ENCODE measurements around the gene ZNF514. TPM values are rescaled to one million over a fixed set of nuclear protein-coding genes. Genes with fewer than 3 reads are reported as not detected.

The ZNF514 gene
- total and polyA plus RNA-seq, 4 donors, result 1.7 to 6.2 (median 3.7) TPM

DNA sequence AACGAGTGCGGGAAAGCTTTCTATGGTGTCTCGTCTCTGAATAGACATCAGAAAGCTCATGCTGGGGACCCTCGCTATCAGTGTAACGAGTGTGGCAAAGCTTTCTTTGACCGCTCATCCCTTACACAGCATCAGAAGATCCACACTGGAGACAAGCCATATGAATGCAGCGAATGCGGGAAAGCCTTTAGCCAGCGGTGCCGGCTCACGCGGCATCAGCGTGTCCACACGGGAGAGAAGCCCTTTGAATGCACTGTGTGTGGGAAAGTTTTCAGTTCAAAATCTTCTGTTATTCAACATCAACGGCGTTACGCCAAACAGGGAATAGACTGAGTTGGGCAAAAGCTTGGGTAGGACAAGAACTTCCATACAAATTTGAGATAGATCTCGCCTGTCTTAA is 22.1 kb upstream of the ZNF514 start:
- Histone ChIP-seq H3K27ac (ENCODE audit: low read depth in 1 of 2, low read length in 2 of 2) (no peak overlapping the region), H3K36me3 (ENCODE audit: control insufficient read depth in 4 of 4, insufficient read depth in 3 of 4, low read depth in 1 of 4, low read length in 3 of 4) (peaks cover 8 to 53% (median 33%) of the 10 kb centered on the region in 4 donors), H3K27me3 (ENCODE audit: control insufficient read depth in 4 of 4, insufficient read depth in 4 of 4, low read length in 3 of 4) (no peaks in the 10 kb centered on the region), H3K4me3 (ENCODE audit: low read depth in 1 of 3, low read length in 3 of 3) (peak overlapping the region in 2 of 3 donors; percentile 1 to 42), H3K9ac (ENCODE audit: low read depth in 1 of 2, low read length in 2 of 2) (no peak overlapping the region), H3K9me3 (ENCODE audit: control insufficient read depth in 4 of 4, low read length in 3 of 4) (peaks cover 11 to 23% (median 19%) of the 10 kb centered on the region in 4 donors), H3K4me1 (ENCODE audit: control insufficient read depth in 4 of 4, insufficient read depth in 4 of 4, low read length in 3 of 4) (no peaks in the 10 kb centered on the region)
- WGBS, result 98% methylated on average over 18 of the region's 18 CpGs
- TF ChIP-seq, protein P1, sequence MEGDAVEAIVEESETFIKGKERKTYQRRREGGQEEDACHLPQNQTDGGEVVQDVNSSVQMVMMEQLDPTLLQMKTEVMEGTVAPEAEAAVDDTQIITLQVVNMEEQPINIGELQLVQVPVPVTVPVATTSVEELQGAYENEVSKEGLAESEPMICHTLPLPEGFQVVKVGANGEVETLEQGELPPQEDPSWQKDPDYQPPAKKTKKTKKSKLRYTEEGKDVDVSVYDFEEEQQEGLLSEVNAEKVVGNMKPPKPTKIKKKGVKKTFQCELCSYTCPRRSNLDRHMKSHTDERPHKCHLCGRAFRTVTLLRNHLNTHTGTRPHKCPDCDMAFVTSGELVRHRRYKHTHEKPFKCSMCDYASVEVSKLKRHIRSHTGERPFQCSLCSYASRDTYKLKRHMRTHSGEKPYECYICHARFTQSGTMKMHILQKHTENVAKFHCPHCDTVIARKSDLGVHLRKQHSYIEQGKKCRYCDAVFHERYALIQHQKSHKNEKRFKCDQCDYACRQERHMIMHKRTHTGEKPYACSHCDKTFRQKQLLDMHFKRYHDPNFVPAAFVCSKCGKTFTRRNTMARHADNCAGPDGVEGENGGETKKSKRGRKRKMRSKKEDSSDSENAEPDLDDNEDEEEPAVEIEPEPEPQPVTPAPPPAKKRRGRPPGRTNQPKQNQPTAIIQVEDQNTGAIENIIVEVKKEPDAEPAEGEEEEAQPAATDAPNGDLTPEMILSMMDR (IDR thresholded peaks at IDR 0.05; ENCODE audit: low read depth, low read length, missing input control), result no peak
- TF ChIP-seq HNF4A (conservative IDR thresholded peaks at IDR 0.05) (no peak), RXRA (IDR thresholded peaks at IDR 0.05) (no peak), EGR1 (IDR thresholded peaks at IDR 0.05; ENCODE audit: low read depth in 2 of 2) (no peak), GABPA (IDR thresholded peaks at IDR 0.05 in 1 of 2, conservative IDR thresholded peaks at IDR 0.05 in 1 of 2) (no peak), HNF4G (IDR thresholded peaks at IDR 0.05) (no peak)
- TF ChIP-seq, protein P2, sequence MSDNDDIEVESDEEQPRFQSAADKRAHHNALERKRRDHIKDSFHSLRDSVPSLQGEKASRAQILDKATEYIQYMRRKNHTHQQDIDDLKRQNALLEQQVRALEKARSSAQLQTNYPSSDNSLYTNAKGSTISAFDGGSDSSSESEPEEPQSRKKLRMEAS (IDR thresholded peaks at IDR 0.05), result no peak
- TF ChIP-seq, protein P3, sequence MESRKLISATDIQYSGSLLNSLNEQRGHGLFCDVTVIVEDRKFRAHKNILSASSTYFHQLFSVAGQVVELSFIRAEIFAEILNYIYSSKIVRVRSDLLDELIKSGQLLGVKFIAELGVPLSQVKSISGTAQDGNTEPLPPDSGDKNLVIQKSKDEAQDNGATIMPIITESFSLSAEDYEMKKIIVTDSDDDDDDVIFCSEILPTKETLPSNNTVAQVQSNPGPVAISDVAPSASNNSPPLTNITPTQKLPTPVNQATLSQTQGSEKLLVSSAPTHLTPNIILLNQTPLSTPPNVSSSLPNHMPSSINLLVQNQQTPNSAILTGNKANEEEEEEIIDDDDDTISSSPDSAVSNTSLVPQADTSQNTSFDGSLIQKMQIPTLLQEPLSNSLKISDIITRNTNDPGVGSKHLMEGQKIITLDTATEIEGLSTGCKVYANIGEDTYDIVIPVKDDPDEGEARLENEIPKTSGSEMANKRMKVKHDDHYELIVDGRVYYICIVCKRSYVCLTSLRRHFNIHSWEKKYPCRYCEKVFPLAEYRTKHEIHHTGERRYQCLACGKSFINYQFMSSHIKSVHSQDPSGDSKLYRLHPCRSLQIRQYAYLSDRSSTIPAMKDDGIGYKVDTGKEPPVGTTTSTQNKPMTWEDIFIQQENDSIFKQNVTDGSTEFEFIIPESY (IDR thresholded peaks at IDR 0.05), result no peak
- TF ChIP-seq, protein P4, sequence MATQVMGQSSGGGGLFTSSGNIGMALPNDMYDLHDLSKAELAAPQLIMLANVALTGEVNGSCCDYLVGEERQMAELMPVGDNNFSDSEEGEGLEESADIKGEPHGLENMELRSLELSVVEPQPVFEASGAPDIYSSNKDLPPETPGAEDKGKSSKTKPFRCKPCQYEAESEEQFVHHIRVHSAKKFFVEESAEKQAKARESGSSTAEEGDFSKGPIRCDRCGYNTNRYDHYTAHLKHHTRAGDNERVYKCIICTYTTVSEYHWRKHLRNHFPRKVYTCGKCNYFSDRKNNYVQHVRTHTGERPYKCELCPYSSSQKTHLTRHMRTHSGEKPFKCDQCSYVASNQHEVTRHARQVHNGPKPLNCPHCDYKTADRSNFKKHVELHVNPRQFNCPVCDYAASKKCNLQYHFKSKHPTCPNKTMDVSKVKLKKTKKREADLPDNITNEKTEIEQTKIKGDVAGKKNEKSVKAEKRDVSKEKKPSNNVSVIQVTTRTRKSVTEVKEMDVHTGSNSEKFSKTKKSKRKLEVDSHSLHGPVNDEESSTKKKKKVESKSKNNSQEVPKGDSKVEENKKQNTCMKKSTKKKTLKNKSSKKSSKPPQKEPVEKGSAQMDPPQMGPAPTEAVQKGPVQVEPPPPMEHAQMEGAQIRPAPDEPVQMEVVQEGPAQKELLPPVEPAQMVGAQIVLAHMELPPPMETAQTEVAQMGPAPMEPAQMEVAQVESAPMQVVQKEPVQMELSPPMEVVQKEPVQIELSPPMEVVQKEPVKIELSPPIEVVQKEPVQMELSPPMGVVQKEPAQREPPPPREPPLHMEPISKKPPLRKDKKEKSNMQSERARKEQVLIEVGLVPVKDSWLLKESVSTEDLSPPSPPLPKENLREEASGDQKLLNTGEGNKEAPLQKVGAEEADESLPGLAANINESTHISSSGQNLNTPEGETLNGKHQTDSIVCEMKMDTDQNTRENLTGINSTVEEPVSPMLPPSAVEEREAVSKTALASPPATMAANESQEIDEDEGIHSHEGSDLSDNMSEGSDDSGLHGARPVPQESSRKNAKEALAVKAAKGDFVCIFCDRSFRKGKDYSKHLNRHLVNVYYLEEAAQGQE (IDR thresholded peaks at IDR 0.05), result no peak
- no peak for DNase-seq (ENCODE audit: low spot score)

DNA sequence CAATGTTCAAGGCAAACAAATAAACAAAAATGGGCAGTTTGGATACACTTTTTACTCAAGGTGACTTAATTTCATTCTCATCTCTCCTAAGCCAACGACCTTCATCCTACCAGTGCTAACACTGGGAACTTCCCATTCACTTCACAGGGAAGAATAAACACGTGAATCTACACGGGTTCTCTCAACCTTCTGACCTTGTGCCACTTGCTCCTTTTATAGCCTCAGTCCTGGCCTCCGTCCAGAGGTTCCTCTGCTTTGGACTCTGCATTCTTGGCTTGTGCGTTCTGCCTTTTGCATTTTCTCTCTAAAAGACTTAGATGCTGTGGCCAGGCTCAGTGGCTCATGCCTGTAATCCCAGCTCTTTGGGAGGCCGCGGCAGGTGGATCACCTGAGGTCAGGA is 19.8 kb upstream of the ZNF514 start:
- Histone ChIP-seq H3K27me3 (ENCODE audit: control insufficient read depth in 4 of 4, insufficient read depth in 4 of 4, low read length in 3 of 4) (no peaks in the 10 kb centered on the region), H3K4me3 (ENCODE audit: low read depth in 1 of 3, low read length in 3 of 3) (no peak overlapping the region), H3K36me3 (ENCODE audit: control insufficient read depth in 4 of 4, insufficient read depth in 3 of 4, low read depth in 1 of 4, low read length in 3 of 4) (peaks cover 8 to 58% (median 33%) of the 10 kb centered on the region in 4 donors), H3K27ac (ENCODE audit: low read depth in 1 of 2, low read length in 2 of 2) (no peak overlapping the region), H3K4me1 (ENCODE audit: control insufficient read depth in 4 of 4, insufficient read depth in 4 of 4, low read length in 3 of 4) (no peaks in the 10 kb centered on the region), H3K9me3 (ENCODE audit: control insufficient read depth in 4 of 4, low read length in 3 of 4) (peaks cover 9 to 23% (median 19%) of the 10 kb centered on the region in 4 donors), H3K9ac (ENCODE audit: low read depth in 1 of 2, low read length in 2 of 2) (no peak overlapping the region)
- DNase-seq (ENCODE audit: low spot score), result no peak
- 63% methylated on average over 7 of the region's 7 CpGs for WGBS
- no peak for TF ChIP-seq HNF4G (IDR thresholded peaks at IDR 0.05)
- TF ChIP-seq, protein P4 (IDR thresholded peaks at IDR 0.05), result no peak
- no peak for TF ChIP-seq FOXA1 (IDR thresholded peaks at IDR 0.05)
- TF ChIP-seq SP1 (IDR thresholded peaks at IDR 0.05), result no peak
- TF ChIP-seq, protein P5, sequence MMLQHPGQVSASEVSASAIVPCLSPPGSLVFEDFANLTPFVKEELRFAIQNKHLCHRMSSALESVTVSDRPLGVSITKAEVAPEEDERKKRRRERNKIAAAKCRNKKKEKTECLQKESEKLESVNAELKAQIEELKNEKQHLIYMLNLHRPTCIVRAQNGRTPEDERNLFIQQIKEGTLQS (IDR thresholded peaks at IDR 0.05), result no peak
- TF ChIP-seq JUND (IDR thresholded peaks at IDR 0.05), result no peak
- TF ChIP-seq GABPA (IDR thresholded peaks at IDR 0.05 in 1 of 2, conservative IDR thresholded peaks at IDR 0.05 in 1 of 2), result no peak
- TF ChIP-seq YY1 (IDR thresholded peaks at IDR 0.05), result no peak
- TF ChIP-seq RAD21 (IDR thresholded peaks at IDR 0.05), result no peak
- no peak for TF ChIP-seq TAF1 (conservative IDR thresholded peaks at IDR 0.05)
- TF ChIP-seq, protein P3 (IDR thresholded peaks at IDR 0.05), result no peak
- no peak for TF ChIP-seq NR2F2 (IDR thresholded peaks at IDR 0.05)
- TF ChIP-seq EGR1 (IDR thresholded peaks at IDR 0.05; ENCODE audit: low read depth in 2 of 2), result no peak
